Mammary epithelial cell (primary cell): ENCODE measurements around the gene GNG3.
"Not testable (repeated sequence)": the region's sequence is repeated elsewhere in the genome, so short reads cannot be mapped to it uniquely, and the experiment has no call there.

Experiments used
- CTCF ChIP-seq, 2 donors: IDR thresholded peaks in 1 of 2; conservative IDR thresholded peaks in 1 of 2; 2 replicates each; pipeline ENCODE4 v1.5.1; 2011 to 2012; ENCODE audit warnings: inconsistent platforms in 2 of 2, low read length in 2 of 2, mild to moderate bottlenecking in 2 of 2, control low read depth in 1 of 2, low read depth in 1 of 2; ENCODE audit not compliant: insufficient read depth in 1 of 2; ENCODE audit errors: extremely low read depth in 1 of 2
- EZH2 ChIP-seq: IDR thresholded peaks from 2 replicates; pipeline ENCODE4 v1.6.1; 2012; ENCODE audit warnings: low read length, inconsistent platforms, borderline replicate concordance

GRCh38 chr11:62730076-62730475, 22.6 kb downstream of the GNG3 start:
- TF ChIP-seq CTCF (conservative IDR thresholded peaks at IDR 0.05 in 1 of 2, IDR thresholded peaks at IDR 0.05 in 1 of 2; ENCODE audit: extremely low read depth in 1 of 2, insufficient read depth in 1 of 2, low read depth in 1 of 2, low read length in 2 of 2); EZH2: not testable (repeated sequence)
